ENCODE measurements around the gene CD300C. TPM values are rescaled to one million over a fixed set of nuclear protein-coding genes. Genes with fewer than 3 reads are reported as not detected.
A peak's percentile ranks its signal among the peaks of the same experiment; 100 is the strongest.
"Not testable (repeated sequence)": the region's sequence is repeated elsewhere in the genome, so short reads cannot be mapped to it uniquely, and the experiment has no call there.

The CD300C gene
- total RNA-seq, 4 donors from 2014 or later = 0.54 to 2.3 TPM; not detected in 2

GRCh38 chr17:74522381-74523105 is 23.4 kb downstream of the CD300C start:
- Histone ChIP-seq H3K4me1 (no peaks in the 10 kb centered on the region), H3K27me3 (peaks cover 26% of the 10 kb centered on the region), H3K9me3 (peaks cover 0 to 14% (median 0%) of the 10 kb centered on the region in 3 donors), H3K27ac (no peak overlapping the region), H3K36me3 (no peaks in the 10 kb centered on the region), H3K4me3 (no peak overlapping the region)
- WGBS, 2 donors (ENCODE audit: low coverage in 1 of 2) = 78 to 93% methylated on average over 3 to 4 of the region's 10 CpGs
- ATAC-seq = no peak
- TF ChIP-seq POLR2A (IDR thresholded peaks at IDR 0.05) = no peak
- TF ChIP-seq EP300 (IDR thresholded peaks at IDR 0.05) = no peak
- TF ChIP-seq CTCF (IDR thresholded peaks at IDR 0.05) = no peak
- TF ChIP-seq POLR2AphosphoS5 (IDR thresholded peaks at IDR 0.05) = no peak

DNA sequence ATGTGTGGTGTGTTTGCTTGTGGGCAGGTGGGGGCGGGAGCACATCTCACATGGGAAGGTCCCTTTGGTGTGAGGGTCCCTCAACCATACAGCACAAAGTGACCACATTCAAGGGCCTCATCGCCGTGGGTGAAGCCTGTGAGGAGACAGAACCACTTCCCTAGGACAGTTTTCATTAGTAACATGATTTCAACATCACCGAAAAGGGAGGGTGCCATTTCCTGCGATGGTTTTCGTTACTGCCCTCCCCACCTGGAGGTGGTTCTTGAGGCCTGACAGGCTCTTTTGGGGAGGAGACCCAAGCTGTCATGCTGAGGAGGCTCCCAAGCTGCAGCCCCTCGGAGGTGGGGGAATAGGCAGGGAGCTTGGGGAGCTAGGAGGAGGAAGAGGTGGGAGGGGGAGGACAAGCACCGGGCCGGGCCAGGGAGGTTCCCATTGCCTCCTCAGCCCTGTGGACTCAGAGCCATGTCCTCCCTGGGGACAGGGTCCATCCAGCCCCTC is 24.2 kb downstream of the CD300C start:
- H3K36me3 ChIP-seq = no peaks in the 10 kb centered on the region
- H3K9me3 ChIP-seq = peaks cover 0 to 14% (median 0%) of the 10 kb centered on the region in 3 donors
- WGBS, 2 donors (ENCODE audit: low coverage in 1 of 2) = 100% methylated on average over 2 of the region's 9 CpGs; no CpG with 5 or more reads in 1 of the 2 donors
- no peak for TF ChIP-seq EP300 (IDR thresholded peaks at IDR 0.05)
- no peak for TF ChIP-seq POLR2AphosphoS5 (IDR thresholded peaks at IDR 0.05)
- ATAC-seq = no peak
- peak overlapping the region in 1 of 2 donors; percentile 2 for H3K4me3 ChIP-seq
- no peaks in the 10 kb centered on the region for H3K4me1 ChIP-seq
- H3K27me3 ChIP-seq = peaks cover 26% of the 10 kb centered on the region
- peak overlapping the region in 3 of 4 donors; percentile 41 to 62 (median 55) for H3K27ac ChIP-seq

- Histone ChIP-seq H3K4me1 (no peaks in the 10 kb centered on the region), H3K36me3 (no peaks in the 10 kb centered on the region), H3K9me3 (peaks cover 0 to 14% (median 0%) of the 10 kb centered on the region in 3 donors), H3K27ac (peak overlapping the region in 3 of 4 donors; percentile 41 to 62 (median 55)), H3K27me3 (peaks cover 34% of the 10 kb centered on the region), H3K4me3 (peak overlapping the region in 1 of 2 donors; percentile 2)
- no peak for TF ChIP-seq POLR2A (IDR thresholded peaks at IDR 0.05)
- no peak for TF ChIP-seq CTCF (IDR thresholded peaks at IDR 0.05)
- no peak for TF ChIP-seq EP300 (IDR thresholded peaks at IDR 0.05)
- WGBS, 2 donors (ENCODE audit: low coverage in 1 of 2) = 78 to 92% methylated on average over 4 to 7 of the region's 21 CpGs
- ATAC-seq = peak; percentile 46
These were observed 25.0 kb downstream of the CD300C start for GRCh38 chr17:74520790-74521480.

DNA sequence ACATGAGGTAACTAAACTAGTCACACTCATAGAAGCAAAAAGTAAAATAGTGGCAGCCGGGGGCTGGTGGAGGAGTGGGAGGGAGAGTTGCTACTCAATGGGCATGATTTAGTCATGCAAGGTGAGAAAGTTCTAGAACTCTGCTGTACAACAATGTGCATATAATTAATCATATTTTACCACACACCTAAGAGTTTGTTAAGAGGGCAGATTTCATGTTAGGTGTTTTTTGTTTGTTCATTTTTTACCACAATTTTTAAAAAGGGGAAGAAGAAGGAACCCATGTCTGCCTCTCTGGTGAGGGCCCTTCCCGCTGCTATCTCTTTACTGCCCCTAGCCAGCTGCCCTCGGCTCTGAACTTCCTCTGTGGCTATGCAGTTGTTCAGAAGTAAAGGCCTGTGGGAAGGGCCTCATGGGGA is 25.9 kb downstream of the CD300C start:
- TF ChIP-seq POLR2AphosphoS5 (IDR thresholded peaks at IDR 0.05) (no peak), POLR2A (IDR thresholded peaks at IDR 0.05) (no peak), EP300 (IDR thresholded peaks at IDR 0.05) (no peak), CTCF (IDR thresholded peaks at IDR 0.05) (no peak)
- no peaks in the 10 kb centered on the region for H3K4me1 ChIP-seq
- peaks cover 31% of the 10 kb centered on the region for H3K27me3 ChIP-seq
- no peaks in the 10 kb centered on the region for H3K36me3 ChIP-seq
- 85 to 88% methylated on average over 3 of the region's 3 CpGs for WGBS, 2 donors (ENCODE audit: low coverage in 1 of 2)
- ATAC-seq = peak; percentile 50
- no peak overlapping the region for H3K4me3 ChIP-seq
- H3K27ac ChIP-seq = no peak overlapping the region
- H3K9me3 ChIP-seq = peaks cover 0 to 14% (median 0%) of the 10 kb centered on the region in 3 donors

- 59 to 79% methylated on average over 4 to 5 of the region's 6 CpGs for WGBS, 2 donors (ENCODE audit: low coverage in 1 of 2)
- Histone ChIP-seq H3K9me3 (peaks cover 0 to 13% (median 0%) of the 10 kb centered on the region in 3 donors), H3K27me3 (peaks cover 25% of the 10 kb centered on the region)
- not testable (repeated sequence) for ATAC-seq, H3K4me1 ChIP-seq, H3K27ac ChIP-seq, H3K36me3 ChIP-seq, H3K4me3 ChIP-seq
These were observed 27.4 kb downstream of the CD300C start for GRCh38 chr17:74518413-74518981.
